ENCODE measurements around the gene MIGA2.
"Not testable (repeated sequence)": the region's sequence is repeated elsewhere in the genome, so short reads cannot be mapped to it uniquely, and the experiment has no call there.

Gene MIGA2

GRCh38 chr9:129036241-129036922 lies at the start of gene MIGA2:
MIGA2 (plus strand) TSS chr9:129036626; CDS start chr9:129040595, 3,969 bp downstream.
- DNase-seq (ENCODE audit: low spot score) (peak; percentile 98), FAIRE-seq (peak; percentile 90)

- FAIRE-seq (no peak), DNase-seq (ENCODE audit: low spot score) (no peak)
Measured at GRCh38 chr9:128986671-128987070, 49.8 kb upstream of the MIGA2 start.

- DNase-seq (ENCODE audit: low spot score) = peak; percentile 56
- no peak for FAIRE-seq
Measured at GRCh38 chr9:128987805-128988204, 48.6 kb upstream of the MIGA2 start.

GRCh38 chr9:128992995-128993394 lies 43.4 kb upstream of the MIGA2 start:
- DNase-seq (ENCODE audit: low spot score) (no peak), FAIRE-seq (no peak)

- FAIRE-seq (no peak), DNase-seq (ENCODE audit: low spot score) (no peak)
Measured at GRCh38 chr9:128995791-128996190, 40.6 kb upstream of the MIGA2 start.

- DNase-seq (ENCODE audit: low spot score) = no peak
Measured at GRCh38 chr9:128998462-128998861, 38.0 kb upstream of the MIGA2 start.

GRCh38 chr9:128999581-129000206 lies 36.7 kb upstream of the MIGA2 start:
- FAIRE-seq (no peak), DNase-seq (ENCODE audit: low spot score) (no peak)

More at GRCh38 chr9:128998462-128998861, 38.0 kb upstream of the MIGA2 start:
- no peak for FAIRE-seq

GRCh38 chr9:129001504-129002325 lies 34.7 kb upstream of the MIGA2 start:
- FAIRE-seq = no peak

GRCh38 chr9:129002992-129003391 lies 33.4 kb upstream of the MIGA2 start:
- no peak for FAIRE-seq
- DNase-seq (ENCODE audit: low spot score) = no peak

More at GRCh38 chr9:129001504-129002325, 34.7 kb upstream of the MIGA2 start:
- no peak for DNase-seq (ENCODE audit: low spot score)

- not testable (repeated sequence) for FAIRE-seq; DNase-seq (ENCODE audit: low spot score)
Measured at GRCh38 chr9:129004173-129004572, 32.3 kb upstream of the MIGA2 start.

- DNase-seq (ENCODE audit: low spot score) (no peak), FAIRE-seq (no peak)
Measured at GRCh38 chr9:129005336-129005997, 31.0 kb upstream of the MIGA2 start.

- peak; percentile 65 for DNase-seq (ENCODE audit: low spot score)
- no peak for FAIRE-seq
Measured at GRCh38 chr9:129006328-129007034, 29.9 kb upstream of the MIGA2 start.

- no peak for DNase-seq (ENCODE audit: low spot score)
- FAIRE-seq = no peak
Measured at GRCh38 chr9:129007035-129007765, 29.2 kb upstream of the MIGA2 start.

GRCh38 chr9:129007766-129008468 lies 28.5 kb upstream of the MIGA2 start:
- no peak for FAIRE-seq

GRCh38 chr9:129008469-129008965 lies 27.9 kb upstream of the MIGA2 start:
- no peak for FAIRE-seq
- DNase-seq (ENCODE audit: low spot score) = no peak

More at GRCh38 chr9:129007766-129008468, 28.5 kb upstream of the MIGA2 start:
- DNase-seq (ENCODE audit: low spot score) = no peak

- DNase-seq (ENCODE audit: low spot score) (no peak), FAIRE-seq (no peak)
Measured at GRCh38 chr9:129008986-129009583, 27.3 kb upstream of the MIGA2 start.

GRCh38 chr9:129009584-129010141 lies 26.8 kb upstream of the MIGA2 start:
- DNase-seq (ENCODE audit: low spot score) (no peak), FAIRE-seq (no peak)

GRCh38 chr9:129010267-129010975 lies 26.0 kb upstream of the MIGA2 start:
- FAIRE-seq (no peak), DNase-seq (ENCODE audit: low spot score) (no peak)

Measured in RCC 7860 (cell line).